NOMO-1 treated with dmso at 0.1 percent for 144 hours (cell line): ENCODE measurements around the gene UBE2QL1.

Experiments used
- DNase-seq: peaks from one replicate; lab custom pipeline; 2025; ENCODE audit not compliant: unreplicated experiment; lab: John Stamatoyannopoulos, UW

The UBE2QL1 gene

GRCh38 chr5:6453937-6454560 lies 5.4 kb downstream of the UBE2QL1 start:
- DNase-seq = no peak

DNA sequence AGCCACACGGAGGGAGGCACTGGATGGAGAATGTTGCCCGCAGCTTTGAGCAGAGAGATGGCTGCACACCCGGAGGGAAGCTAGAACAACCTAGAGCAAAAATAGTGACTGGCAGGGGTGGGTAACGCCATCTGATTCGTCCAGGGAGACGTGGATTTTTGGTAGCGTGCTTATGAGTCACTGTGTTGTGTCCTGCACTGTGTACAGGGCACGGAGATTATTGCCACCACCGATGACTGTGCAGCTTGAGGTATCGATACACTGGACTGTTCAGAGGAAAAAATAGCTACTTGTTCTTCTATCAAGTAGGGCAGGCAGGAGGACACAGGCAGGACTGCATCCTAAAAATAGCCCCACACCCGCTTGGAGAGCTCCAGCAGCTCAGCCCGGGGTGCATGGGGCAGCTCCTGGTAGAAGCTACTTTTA lies 6.0 kb downstream of the UBE2QL1 start:
- no peak for DNase-seq

GRCh38 chr5:6455571-6456200 lies 7.0 kb downstream of the UBE2QL1 start:
- no peak for DNase-seq

GRCh38 chr5:6456766-6457370 lies 8.2 kb downstream of the UBE2QL1 start:
- no peak for DNase-seq

DNA sequence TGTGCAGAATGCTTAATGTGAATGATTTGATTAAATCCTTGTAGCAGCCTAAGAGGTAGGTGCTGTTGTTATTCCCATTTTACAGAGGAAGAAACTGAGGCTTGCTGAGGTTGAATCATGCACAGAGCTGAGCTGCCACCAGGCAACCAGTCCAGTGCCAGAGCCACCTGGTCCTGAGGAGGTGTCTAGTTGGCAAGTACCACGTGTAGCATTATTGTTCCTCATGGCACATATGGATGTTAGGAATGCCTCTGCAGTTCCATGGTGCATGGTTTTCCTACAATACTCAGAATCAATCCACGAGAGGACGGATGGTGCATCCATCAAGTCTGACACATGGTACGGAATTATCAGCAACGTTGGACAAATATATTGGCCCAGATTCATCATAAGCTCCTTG lies 8.9 kb downstream of the UBE2QL1 start:
- no peak for DNase-seq

DNA sequence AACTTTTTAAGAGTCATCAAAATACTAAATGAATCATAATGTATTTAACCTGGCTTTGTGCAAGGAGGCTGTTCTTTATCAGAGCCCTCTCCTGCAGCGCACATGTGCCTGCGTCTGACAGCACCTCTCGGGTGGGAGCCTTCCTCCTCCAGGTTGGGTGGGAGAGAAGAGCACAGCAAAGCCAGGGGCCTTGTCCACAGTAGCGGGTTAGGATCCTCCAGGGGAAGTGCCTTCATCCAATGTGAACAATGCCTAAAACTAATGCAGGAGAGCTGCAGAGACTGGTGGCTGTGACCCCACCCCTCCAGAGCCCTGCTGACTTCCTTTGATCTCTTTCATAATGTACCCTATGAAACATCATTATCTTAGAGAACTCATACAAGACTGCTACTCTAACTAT lies 10.2 kb downstream of the UBE2QL1 start:
- no peak for DNase-seq

- no peak for DNase-seq
Observed at GRCh38 chr5:6459896-6460295, 11.2 kb downstream of the UBE2QL1 start.

DNA sequence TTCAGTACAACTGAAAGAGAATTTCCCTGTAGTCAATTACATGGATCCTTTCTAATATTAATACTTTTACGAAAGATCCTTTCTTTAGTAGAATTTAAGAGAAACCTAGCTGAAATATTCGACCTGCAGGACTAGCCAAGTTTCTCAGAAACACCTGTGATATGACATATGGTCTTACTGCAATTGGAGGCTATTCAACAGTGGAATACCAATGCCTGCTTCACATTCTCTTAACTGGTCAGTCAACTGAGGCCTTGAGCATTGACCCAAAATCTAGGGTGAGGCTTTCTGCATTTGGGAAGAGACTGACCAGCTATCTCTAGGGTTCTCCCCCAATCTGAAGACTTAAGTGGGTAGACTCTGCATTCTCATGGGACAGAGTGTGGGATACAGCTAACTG lies 12.3 kb downstream of the UBE2QL1 start:
- no peak for DNase-seq

- no peak for DNase-seq
Observed at GRCh38 chr5:6461793-6462650, 13.4 kb downstream of the UBE2QL1 start.

DNA sequence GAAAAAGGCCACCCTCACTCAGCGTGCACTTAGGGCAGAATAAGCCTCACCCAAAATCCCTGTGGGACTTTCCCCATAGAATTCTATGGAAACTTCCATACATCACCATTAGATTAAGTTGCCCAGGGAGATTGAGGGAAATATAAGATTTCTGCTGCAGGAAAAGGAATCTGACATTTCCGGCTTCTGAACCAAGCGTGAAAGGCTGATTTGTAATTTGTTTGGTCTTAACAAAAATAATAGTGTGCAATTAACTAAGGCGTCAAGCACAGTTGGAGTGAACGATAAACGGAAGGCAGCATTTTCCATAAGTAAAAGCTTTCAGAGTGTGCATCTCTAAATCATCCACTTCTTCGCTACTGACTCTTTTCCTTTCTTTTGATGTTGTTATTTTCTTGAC lies 14.0 kb downstream of the UBE2QL1 start:
- no peak for DNase-seq

GRCh38 chr5:6464441-6464840 lies 15.8 kb downstream of the UBE2QL1 start:
- DNase-seq = no peak

GRCh38 chr5:6465831-6466790 lies 17.5 kb downstream of the UBE2QL1 start:
- no peak for DNase-seq

GRCh38 chr5:6466975-6467567 lies 18.4 kb downstream of the UBE2QL1 start:
- no peak for DNase-seq

- DNase-seq = no peak
Observed at GRCh38 chr5:6467591-6467990, 18.9 kb downstream of the UBE2QL1 start.

DNA sequence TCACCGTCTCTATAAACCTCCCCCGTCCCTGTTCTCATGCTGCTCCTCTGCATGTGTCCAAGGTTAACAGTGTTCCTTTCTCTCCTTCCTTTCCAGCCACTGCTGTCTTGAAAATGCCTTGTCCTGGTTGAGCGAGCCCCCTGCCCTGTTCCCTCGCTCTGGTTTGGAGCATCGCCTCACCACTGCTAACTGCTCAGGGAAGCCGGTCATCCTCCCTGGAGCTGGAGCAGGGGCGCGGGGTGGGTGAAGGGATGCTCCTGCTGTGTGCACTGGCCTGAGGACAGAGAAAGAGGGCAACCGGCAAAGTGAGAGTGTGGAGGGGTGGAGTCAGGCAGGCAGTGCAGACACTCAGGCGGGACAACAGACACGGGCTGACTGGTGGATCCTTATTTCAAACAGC lies 19.4 kb downstream of the UBE2QL1 start:
- no peak for DNase-seq

- DNase-seq = no peak
Observed at GRCh38 chr5:6468870-6469269, 20.2 kb downstream of the UBE2QL1 start.

GRCh38 chr5:6469836-6470235 lies 21.2 kb downstream of the UBE2QL1 start:
- no peak for DNase-seq

DNA sequence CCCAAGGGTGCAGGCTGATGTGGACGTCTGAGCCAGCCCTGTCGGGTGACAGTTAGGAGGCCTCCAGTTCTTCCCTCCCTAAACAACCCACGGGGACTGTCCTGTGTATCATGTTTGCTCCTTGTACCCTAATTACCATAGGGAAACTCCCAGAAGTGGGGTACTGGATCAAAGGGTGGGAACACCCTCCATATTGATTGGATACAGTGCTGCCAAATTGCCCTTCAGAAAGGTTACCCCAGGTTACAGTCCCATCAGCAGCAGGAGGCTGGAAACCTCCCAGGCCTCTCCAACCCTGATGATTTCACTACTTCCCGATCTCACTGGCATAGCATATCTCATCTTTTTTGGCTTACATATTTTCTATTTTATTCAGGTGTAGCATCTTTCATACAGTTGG lies 22.0 kb downstream of the UBE2QL1 start:
- no peak for DNase-seq

DNA sequence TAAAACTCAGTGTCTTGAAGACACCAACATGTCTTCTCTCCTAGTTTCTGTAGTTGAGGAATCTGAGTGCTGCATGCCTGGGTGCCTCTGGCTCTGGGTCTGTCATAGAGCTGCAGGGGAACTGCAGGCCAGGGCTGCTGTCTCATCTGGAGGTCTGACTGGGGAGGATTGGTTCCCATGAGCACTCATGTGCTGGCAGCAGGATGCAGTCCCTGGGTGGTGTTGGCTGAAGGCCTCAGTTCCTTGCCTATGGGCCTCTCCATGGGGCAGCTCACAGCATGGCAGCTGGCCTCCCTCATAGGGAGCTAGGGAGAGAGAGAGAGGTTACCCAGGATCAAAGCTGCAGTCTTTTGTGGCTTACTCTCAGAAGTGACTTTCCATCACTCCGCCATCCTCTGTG lies 22.6 kb downstream of the UBE2QL1 start:
- DNase-seq = no peak

DNA sequence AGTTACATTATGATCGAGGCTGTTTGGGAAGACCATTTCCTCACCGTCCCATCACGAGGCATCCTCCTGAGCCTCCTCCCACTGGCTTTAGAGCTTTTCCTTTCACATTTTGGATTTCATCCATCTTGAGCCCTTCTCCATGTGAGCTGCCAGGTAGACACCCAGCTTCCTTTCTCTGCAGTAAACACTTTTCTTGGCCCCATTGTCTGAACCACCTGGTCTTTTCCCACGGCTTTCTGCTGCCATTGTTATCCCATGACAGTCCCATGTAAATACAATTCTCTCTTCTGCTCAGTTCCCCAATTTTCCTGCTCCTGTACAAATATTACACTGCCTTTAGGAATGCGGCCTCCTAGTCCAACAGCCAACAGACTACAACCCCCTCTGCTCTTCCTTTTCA lies 24.1 kb downstream of the UBE2QL1 start:
- DNase-seq = no peak
